HG03558 (cell line): ENCODE data around the gene TBL1X.
"Not testable (repeated sequence)": the region's sequence is repeated elsewhere in the genome, so short reads cannot be mapped to it uniquely, and the experiment has no call there.

Experiments
- ATAC-seq: cut with Tn5 transposase; IDR thresholded peaks from one replicate; pipeline ENCODE4 v1.9.1; 2021; ENCODE audit warnings: moderate number of reproducible peaks; ENCODE audit not compliant: unreplicated experiment; ENCODE audit errors: extremely low read depth

TBL1X gene

GRCh38 chrX:9464435-9465371, at the start of gene TBL1X:
Gene TBL1X, plus strand, starts transcription at chrX:9465058. Its CDS starts 188,529 bp downstream, at chrX:9653587.
- no peak for ATAC-seq

- ATAC-seq, result no peak
These were observed 48.1 kb upstream of the TBL1X start for GRCh38 chrX:9416562-9417348.

GRCh38 chrX:9418262-9418661, 46.6 kb upstream of the TBL1X start:
- ATAC-seq, result no peak

GRCh38 chrX:9420275-9421265, 44.3 kb upstream of the TBL1X start:
- no peak for ATAC-seq

DNA sequence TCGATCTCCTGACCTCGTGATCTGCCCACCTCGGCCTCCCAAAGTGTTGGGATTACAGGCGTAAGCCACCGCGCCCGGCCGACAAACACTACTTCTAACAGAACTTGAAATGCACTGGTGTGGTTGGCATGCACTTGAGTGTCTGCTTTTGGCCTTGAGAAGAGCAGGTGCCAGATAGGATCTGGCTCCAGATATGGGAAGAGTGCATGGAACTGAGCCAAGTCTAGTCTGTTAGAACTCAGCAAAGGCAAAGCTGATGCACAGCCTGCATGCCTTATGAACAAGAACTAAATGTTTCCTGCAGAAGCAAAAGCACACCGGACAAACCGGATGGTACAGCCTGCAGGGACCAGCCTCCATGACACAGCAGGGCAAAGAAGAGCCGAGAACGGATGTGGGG, 35.1 kb upstream of the TBL1X start:
- ATAC-seq, result no peak

- no peak for ATAC-seq
These were observed 34.4 kb upstream of the TBL1X start for GRCh38 chrX:9430346-9430921.

- ATAC-seq, result no peak
These were observed 33.6 kb upstream of the TBL1X start for GRCh38 chrX:9431281-9431680.

GRCh38 chrX:9433596-9433995, 31.3 kb upstream of the TBL1X start:
- no peak for ATAC-seq

GRCh38 chrX:9434051-9434550, 30.8 kb upstream of the TBL1X start:
- ATAC-seq, result no peak

- ATAC-seq, result not testable (repeated sequence)
These were observed 29.8 kb upstream of the TBL1X start for GRCh38 chrX:9435086-9435485.

- ATAC-seq, result no peak
These were observed 28.0 kb upstream of the TBL1X start for GRCh38 chrX:9436812-9437211.

DNA sequence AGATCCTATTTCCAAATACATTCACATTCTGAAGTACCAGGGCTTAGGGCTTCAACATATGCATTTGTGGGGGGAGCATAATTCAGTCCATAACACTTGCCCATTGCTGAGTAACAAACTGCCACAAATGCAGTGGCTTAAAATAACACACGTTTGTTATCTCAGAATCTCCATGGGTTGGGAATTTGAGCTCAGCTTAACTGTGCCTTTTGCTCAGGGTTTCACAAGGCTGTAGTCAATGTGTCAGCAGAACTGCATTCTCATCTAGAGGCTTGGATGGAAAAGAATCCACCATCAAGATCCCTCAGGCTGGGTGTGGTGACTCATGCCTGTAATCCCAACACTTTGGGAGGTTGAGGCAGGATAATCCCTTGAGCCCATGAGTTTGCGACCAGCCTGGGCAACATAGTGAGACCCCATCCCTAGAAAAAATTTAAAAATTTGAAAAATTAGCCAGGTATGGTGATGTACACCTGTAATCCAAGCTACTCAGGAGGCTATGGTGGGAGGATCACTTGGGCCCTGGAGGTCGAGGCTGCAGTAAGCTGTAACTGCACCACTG, 25.8 kb upstream of the TBL1X start:
- ATAC-seq, result no peak

DNA sequence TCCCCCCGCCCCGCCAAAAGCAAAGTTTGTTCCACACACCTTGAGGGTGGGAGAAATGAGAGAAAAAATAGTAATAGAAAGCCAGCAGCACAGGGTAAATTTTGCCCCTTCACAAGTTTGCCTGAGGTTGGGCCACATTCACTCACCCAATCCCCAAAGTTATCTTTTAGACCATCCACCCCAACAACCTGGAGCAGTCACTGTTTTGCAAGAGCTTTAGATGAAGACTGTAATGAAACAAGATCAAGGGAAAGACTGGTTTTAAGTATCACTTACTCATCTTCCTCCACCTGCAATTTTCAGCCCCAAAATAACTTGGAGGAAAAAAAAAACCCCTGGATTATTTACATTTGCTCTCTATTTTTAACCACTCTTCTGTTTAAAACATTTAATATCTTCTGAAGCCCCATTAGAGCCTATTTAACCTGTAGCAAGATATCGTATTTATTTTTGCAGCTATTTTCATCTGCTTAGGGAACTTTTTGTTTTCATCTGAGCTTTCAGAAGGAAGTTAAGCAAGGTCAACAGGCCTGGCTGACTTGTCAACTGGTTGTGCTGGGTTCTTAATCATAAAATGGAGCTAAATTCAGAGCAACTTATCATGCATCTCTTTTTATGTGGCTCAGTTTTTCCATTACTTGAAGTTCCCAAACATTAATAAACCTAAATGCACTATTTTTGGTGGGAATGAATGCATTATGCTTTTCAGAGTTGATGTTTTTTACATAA, 24.6 kb upstream of the TBL1X start:
- ATAC-seq, result no peak

DNA sequence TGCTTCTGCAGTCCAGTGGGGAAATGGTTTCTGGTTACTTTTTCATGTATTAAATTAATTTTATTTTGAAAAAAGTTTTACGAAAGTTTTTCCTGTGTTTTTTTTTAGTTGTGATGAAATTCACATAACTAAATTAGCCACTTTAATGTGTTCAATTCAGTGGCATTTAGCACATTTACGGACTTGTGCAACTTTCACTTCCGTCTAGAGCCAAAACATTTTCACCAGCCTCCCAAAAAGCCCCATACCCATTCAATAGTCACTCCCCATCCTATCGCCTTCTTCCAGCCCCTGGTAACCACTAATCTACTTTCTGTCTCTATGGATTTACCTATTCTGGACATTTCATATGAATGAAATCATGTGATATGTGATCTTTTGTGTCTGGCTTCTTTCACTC, 22.8 kb upstream of the TBL1X start:
- no peak for ATAC-seq

- ATAC-seq, result no peak
These were observed 21.5 kb upstream of the TBL1X start for GRCh38 chrX:9443327-9443726.

- ATAC-seq, result no peak
These were observed 17.0 kb upstream of the TBL1X start for GRCh38 chrX:9447906-9448305.

DNA sequence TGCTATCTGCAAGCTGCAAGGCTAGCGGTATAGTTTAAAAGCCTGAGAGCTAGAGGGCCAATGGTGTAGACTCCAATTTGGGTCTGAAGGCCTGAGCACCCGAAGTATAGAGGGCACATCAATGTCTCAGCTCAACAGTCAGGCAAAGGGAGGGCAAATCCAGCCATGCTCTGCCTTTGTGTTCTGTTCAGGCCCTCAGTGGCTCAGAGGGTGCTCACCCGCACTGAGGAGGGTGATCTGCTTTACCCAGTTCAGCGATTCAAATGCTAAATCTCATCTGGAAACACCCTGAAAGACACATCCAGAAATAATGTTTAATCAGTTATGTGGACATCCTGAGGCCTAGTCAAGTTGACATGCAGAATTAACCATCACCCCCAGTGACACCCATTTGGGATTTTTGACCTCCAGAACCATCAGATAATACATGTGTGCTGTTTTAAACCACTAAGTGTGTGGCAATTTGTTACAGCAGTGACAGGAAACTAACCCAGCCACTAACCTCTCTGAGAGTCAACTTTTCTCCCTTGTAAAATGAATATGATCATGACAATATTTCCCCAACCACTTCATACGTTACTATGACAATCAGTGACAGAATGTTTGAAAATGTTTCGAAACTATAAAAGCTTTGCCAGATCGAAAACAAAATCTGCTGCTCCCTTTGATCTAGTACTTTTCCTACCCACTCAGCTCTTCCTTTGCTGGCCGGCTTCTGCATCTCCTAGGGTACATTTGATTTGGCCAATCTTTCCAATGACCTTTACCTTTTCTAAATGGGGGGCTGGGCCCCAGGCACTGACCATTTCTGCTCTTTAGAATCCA, 8.4 kb upstream of the TBL1X start:
- no peak for ATAC-seq

DNA sequence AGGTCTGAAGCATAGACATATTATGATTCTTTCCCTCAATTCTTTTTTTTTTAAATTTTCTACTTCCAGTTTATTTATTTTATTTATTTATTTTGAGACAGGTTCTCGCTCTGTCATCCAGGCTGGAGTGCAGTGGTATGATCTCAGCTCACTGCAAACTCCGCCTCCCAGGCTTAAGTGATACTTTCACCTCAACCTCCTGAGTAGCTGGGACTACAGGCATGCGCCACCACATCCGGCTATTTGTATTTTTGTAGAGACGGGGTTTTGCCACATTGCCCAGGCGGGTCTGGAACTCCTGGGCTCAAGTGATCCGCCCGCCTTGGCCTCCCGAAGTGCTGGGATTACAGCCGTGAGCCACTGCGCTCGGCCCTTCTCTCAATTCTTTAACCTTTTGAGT, 6.8 kb upstream of the TBL1X start:
- ATAC-seq, result not testable (repeated sequence)
